Bladder microvascular endothelial cell (primary cell): ENCODE data around the gene NHSL2. TPM values are rescaled to one million over a fixed set of nuclear protein-coding genes. Genes with fewer than 3 reads are reported as not detected.

Experiments used
- total RNA-seq: library from RNA; depleted of rRNA; stranded (reverse); fragments of >200 nt; gene quantifications from 2 replicates; pipeline ENCODE4 v1.2.3, GENCODE V29; 2014

NHSL2 gene
- total RNA-seq, result 12.8 and 30.8 TPM in 2 replicates

GRCh38 chrX:71910643-71910985 lies at the start of gene NHSL2:
NHSL2 (plus strand) TSS chrX:71910845.

GRCh38 chrX:72131317-72132294 lies 221.0 kb downstream of the NHSL2 start, which contains the start of gene RTL5:
RTL5 (minus strand) TSS chrX:72131915.

GRCh38 chrX:72181178-72182125 lies 270.8 kb downstream of the NHSL2 start, which contains the start of gene PIN4:
PIN4 (plus strand) TSS chrX:72181757; CDS start chrX:72181786, 29 bp downstream.

Other genes starting within 250 kb of the NHSL2 start
- not detected in 2 replicates for gene CXorf49, start 192.6 kb upstream of the NHSL2 start, total RNA-seq
- gene CXorf49B, start 147.5 kb upstream of the NHSL2 start, total RNA-seq, result not detected in 2 replicates
- gene RTL5, start 221.1 kb downstream of the NHSL2 start, total RNA-seq, result 0.16 and 1.1 TPM in 2 replicates